ENCODE results near the gene WDR19.

Gene WDR19

GRCh38 chr4:39305912-39306677 is 123.8 kb downstream of the WDR19 start:
- no peak for DNase-seq

DNA sequence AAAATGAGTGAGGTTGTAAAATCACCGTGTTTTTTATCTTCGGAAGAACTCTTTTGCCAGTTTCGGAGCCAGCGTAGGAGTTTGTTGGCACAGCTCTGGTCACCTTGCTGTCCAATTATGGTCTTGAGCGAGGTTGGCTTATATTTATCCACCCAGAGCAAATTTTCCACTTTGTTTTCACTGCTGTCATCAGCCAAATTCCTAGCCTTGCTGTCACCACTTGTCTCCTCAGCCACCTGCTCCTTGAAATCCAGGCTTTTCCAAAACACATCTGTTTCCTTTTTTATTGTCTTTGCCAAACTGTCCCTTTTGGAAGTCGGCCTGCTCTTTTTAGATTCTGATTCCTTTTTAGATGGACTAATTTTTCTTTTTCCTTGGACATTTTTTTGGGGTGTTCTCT is 126.3 kb downstream of the WDR19 start:
- DNase-seq, result no peak

DNA sequence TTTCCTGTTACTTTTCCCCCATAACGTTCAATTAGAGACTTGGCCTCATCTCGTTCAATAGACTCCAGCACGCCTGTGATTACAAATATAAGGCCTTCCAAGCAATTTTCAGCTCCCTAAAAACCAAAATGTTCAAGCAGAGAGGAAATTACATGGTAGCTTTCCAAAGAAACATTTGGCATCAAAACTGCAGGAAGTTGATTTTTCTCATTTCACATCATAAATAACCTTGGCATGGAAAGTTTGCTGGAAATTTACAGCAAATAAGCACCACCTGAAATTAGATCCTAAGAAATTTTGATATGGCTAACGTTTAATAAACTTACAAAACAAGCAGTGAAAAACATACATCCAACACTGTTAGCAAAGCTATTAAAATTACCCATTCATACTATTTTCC is 130.5 kb downstream of the WDR19 start:
- DNase-seq, result no peak

GRCh38 chr4:39319676-39320075 is 137.3 kb downstream of the WDR19 start:
- no peak for DNase-seq

DNA sequence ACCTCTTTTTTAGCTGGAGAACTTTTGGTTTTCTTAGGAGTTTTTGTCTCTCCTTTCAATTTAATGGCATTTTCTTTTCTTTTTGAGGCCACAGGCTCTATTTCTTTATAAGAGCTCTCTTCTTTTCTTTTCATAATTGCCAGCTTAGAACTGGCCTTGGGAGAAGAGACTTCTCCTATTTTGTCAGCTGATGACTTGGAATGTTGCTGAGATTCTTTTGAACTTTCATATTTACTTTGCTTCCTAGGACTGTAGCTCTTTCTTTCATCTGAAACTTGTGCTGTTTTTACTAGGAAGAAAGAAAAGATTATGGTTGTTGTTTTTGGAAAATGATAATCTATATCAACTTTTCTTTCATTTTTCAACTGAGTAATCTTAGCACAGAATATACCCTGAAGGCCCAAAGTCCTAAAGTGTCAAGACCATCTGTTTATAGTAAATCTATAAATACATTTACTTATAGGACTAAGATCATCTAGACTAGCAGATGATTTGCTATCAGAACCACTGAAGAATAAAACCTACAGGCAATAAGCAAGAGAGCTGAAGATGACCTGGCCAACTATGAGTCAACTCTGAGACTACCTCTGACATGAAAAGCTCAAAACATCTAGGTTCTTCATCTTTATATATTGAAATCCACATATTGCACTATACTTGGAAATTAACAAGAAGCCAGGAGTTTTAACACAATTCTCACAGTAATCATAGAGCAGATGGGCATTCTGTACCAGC is 138.2 kb downstream of the WDR19 start:
- DNase-seq, result no peak

DNA sequence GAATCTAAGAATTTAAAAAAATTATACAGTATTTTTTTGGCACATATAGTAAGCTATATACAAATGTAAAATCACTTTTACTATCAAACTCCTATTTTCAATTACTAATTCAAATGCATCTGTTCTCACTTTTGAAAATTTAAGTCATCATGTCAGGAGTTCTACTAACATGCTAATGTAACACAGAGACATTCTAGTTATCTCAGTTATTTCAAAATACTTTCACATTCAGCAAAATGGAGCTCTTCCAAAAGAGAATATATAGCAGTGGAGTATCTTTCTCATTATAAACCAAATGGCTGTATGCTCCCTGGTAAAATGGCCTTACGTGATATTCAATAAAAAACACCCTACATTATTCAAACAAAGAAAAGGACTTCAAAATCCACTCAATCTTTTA is 141.5 kb downstream of the WDR19 start:
- no peak for DNase-seq

GRCh38 chr4:39324446-39324845 is 142.1 kb downstream of the WDR19 start:
- no peak for DNase-seq

DNA sequence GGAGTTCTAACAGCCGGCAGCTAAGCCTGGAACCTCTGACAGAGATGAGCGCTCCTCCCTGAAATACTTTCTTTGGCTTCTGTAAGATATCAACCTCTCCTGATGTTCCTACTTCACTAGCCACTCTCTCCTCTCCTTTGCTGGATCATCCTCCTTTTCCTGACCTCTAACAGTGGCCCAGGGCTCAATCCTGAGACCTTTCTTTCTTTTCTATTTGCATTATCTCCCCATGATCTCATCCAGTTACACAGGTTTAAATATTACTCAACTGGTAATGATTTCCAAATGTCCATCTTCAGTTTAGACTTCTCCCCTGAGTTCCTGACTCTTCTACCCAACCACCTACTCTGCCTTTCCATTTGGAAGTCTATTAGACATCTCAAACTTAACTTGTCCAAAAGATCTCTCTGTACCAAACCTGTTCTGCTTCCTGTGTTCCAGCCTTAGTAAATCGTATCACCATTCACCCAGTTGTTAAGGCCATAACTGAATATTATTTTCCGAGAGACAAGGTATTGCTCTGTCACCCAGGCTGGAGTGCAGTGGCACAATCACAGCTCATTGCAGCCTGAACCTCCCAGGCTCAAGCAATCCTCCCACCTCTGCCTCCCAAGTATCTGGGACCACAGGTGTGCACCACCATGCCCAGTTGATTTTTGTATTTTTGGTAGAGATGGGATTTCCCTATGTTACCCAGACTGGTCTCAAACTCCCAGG is 142.7 kb downstream of the WDR19 start:
- no peak for DNase-seq

GRCh38 chr4:39326468-39326977 is 144.2 kb downstream of the WDR19 start:
- DNase-seq, result no peak

- no peak for DNase-seq
These were observed 148.0 kb downstream of the WDR19 start for GRCh38 chr4:39330353-39330752.

GRCh38 chr4:39331191-39331590 is 148.9 kb downstream of the WDR19 start:
- DNase-seq, result no peak

Measured in GOT3 (cell line).